T-helper 2 cell treated with Interferon-gamma antibody and Interleukin-4, amounts not matched to agents 5 μg/mL and 100 μg/mL, for 36 hours (primary cell): ENCODE measurements around the gene PLCB4.
"Not testable (repeated sequence)": the region's sequence is repeated elsewhere in the genome, so short reads cannot be mapped to it uniquely, and the experiment has no call there.

Experiments
- DNase-seq: peaks from one replicate; pipeline ENCODE4 v3.0.0; 2021; ENCODE audit warnings: low spot score
- H3K27ac Mint-ChIP-seq: one replicate; pipeline ENCODE4 v1.8.0; 2021; ENCODE audit warnings: mild to moderate bottlenecking, mixed read lengths
- H3K27me3 Mint-ChIP-seq: one replicate; pipeline ENCODE4 v1.8.0; 2021; ENCODE audit warnings: low read depth, mixed read lengths
- H3K36me3 Mint-ChIP-seq: one replicate; pipeline ENCODE4 v1.8.0; 2021; ENCODE audit warnings: low read depth, mixed read lengths
- H3K4me1 Mint-ChIP-seq: one replicate; pipeline ENCODE4 v1.8.0; 2021; ENCODE audit warnings: low read depth, mixed read lengths
- H3K4me3 Mint-ChIP-seq: one replicate; pipeline ENCODE4 v1.8.0; 2022; ENCODE audit warnings: mild to moderate bottlenecking, moderate library complexity, mixed read lengths
- H3K9me3 Mint-ChIP-seq: one replicate; pipeline ENCODE4 v1.8.0; 2021; ENCODE audit warnings: mixed read lengths

PLCB4 gene

GRCh38 chr20:9377007-9377406 lies 308.1 kb downstream of the PLCB4 start:
- Mint-ChIP-seq H3K27me3 (no peaks in the 10 kb centered on the region), H3K27ac (no peak overlapping the region), H3K36me3 (no peaks in the 10 kb centered on the region), H3K4me1 (no peaks in the 10 kb centered on the region), H3K9me3 (no peaks in the 10 kb centered on the region), H3K4me3 (no peak overlapping the region)
- no peak for DNase-seq

GRCh38 chr20:9385345-9386310 lies 316.7 kb downstream of the PLCB4 start:
- H3K36me3 Mint-ChIP-seq, H3K27ac Mint-ChIP-seq, H3K27me3 Mint-ChIP-seq, DNase-seq, H3K9me3 Mint-ChIP-seq, H3K4me3 Mint-ChIP-seq, H3K4me1 Mint-ChIP-seq: not testable (repeated sequence)

- DNase-seq, result no peak
- Mint-ChIP-seq H3K27me3 (no peaks in the 10 kb centered on the region), H3K4me3 (no peak overlapping the region), H3K36me3 (no peaks in the 10 kb centered on the region), H3K27ac (no peak overlapping the region), H3K9me3 (no peaks in the 10 kb centered on the region), H3K4me1 (peaks cover 8% of the 10 kb centered on the region)
Observed at GRCh38 chr20:9388160-9388812, 319.4 kb downstream of the PLCB4 start.

GRCh38 chr20:9388813-9389161 lies 319.9 kb downstream of the PLCB4 start:
- Mint-ChIP-seq H3K27me3 (no peaks in the 10 kb centered on the region), H3K4me3 (no peak overlapping the region), H3K27ac (no peak overlapping the region), H3K9me3 (no peaks in the 10 kb centered on the region), H3K36me3 (no peaks in the 10 kb centered on the region), H3K4me1 (peaks cover 8% of the 10 kb centered on the region)
- no peak for DNase-seq

GRCh38 chr20:9389346-9389745 lies 320.5 kb downstream of the PLCB4 start:
- Mint-ChIP-seq H3K27ac (no peak overlapping the region), H3K9me3 (no peaks in the 10 kb centered on the region), H3K4me3 (no peak overlapping the region), H3K27me3 (no peaks in the 10 kb centered on the region), H3K36me3 (no peaks in the 10 kb centered on the region), H3K4me1 (peaks cover 8% of the 10 kb centered on the region)
- DNase-seq, result no peak

GRCh38 chr20:9390441-9390840 lies 321.6 kb downstream of the PLCB4 start:
- Mint-ChIP-seq H3K27ac (no peak overlapping the region), H3K4me3 (no peak overlapping the region), H3K9me3 (no peaks in the 10 kb centered on the region), H3K27me3 (no peaks in the 10 kb centered on the region), H3K4me1 (peaks cover 8% of the 10 kb centered on the region), H3K36me3 (no peaks in the 10 kb centered on the region)
- DNase-seq, result no peak

- H3K4me1 Mint-ChIP-seq, result peaks cover 8% of the 10 kb centered on the region
- DNase-seq, result no peak
- H3K27ac Mint-ChIP-seq, result no peak overlapping the region
- no peak overlapping the region for H3K4me3 Mint-ChIP-seq
- no peaks in the 10 kb centered on the region for H3K9me3 Mint-ChIP-seq
- H3K27me3 Mint-ChIP-seq, result no peaks in the 10 kb centered on the region
- H3K36me3 Mint-ChIP-seq, result no peaks in the 10 kb centered on the region
Observed at GRCh38 chr20:9392892-9393857, 324.3 kb downstream of the PLCB4 start.

- Mint-ChIP-seq H3K36me3 (no peaks in the 10 kb centered on the region), H3K27ac (no peak overlapping the region), H3K4me1 (peaks cover 11% of the 10 kb centered on the region)
Observed at GRCh38 chr20:9395971-9396370, 327.1 kb downstream of the PLCB4 start.

GRCh38 chr20:9397928-9398327 lies 329.0 kb downstream of the PLCB4 start:
- H3K27me3 Mint-ChIP-seq, result no peaks in the 10 kb centered on the region
- peaks cover 5% of the 10 kb centered on the region for H3K4me1 Mint-ChIP-seq
- no peak overlapping the region for H3K27ac Mint-ChIP-seq
- no peaks in the 10 kb centered on the region for H3K9me3 Mint-ChIP-seq
- no peak overlapping the region for H3K4me3 Mint-ChIP-seq
- no peaks in the 10 kb centered on the region for H3K36me3 Mint-ChIP-seq
- no peak for DNase-seq

More at GRCh38 chr20:9395971-9396370, 327.1 kb downstream of the PLCB4 start:
- H3K9me3 Mint-ChIP-seq, result no peaks in the 10 kb centered on the region
- no peaks in the 10 kb centered on the region for H3K27me3 Mint-ChIP-seq
- no peak overlapping the region for H3K4me3 Mint-ChIP-seq
- no peak for DNase-seq

- Mint-ChIP-seq H3K4me1 (peaks cover 4% of the 10 kb centered on the region), H3K27me3 (no peaks in the 10 kb centered on the region), H3K9me3 (no peaks in the 10 kb centered on the region), H3K4me3 (no peak overlapping the region), H3K27ac (no peak overlapping the region), H3K36me3 (no peaks in the 10 kb centered on the region)
- DNase-seq, result no peak
Observed at GRCh38 chr20:9398882-9399281, 330.0 kb downstream of the PLCB4 start.

- DNase-seq, result no peak
- no peak overlapping the region for H3K4me3 Mint-ChIP-seq
- no peaks in the 10 kb centered on the region for H3K9me3 Mint-ChIP-seq
- no peaks in the 10 kb centered on the region for H3K36me3 Mint-ChIP-seq
- no peaks in the 10 kb centered on the region for H3K27me3 Mint-ChIP-seq
- H3K27ac Mint-ChIP-seq, result no peak overlapping the region
- H3K4me1 Mint-ChIP-seq, result peaks cover 4% of the 10 kb centered on the region
Observed at GRCh38 chr20:9399322-9399721, 330.4 kb downstream of the PLCB4 start.

GRCh38 chr20:9400171-9401025 lies 331.5 kb downstream of the PLCB4 start:
- Mint-ChIP-seq H3K27ac (no peak overlapping the region), H3K9me3 (no peaks in the 10 kb centered on the region), H3K4me1 (peaks cover 4% of the 10 kb centered on the region), H3K27me3 (no peaks in the 10 kb centered on the region), H3K4me3 (no peak overlapping the region), H3K36me3 (no peaks in the 10 kb centered on the region)
- DNase-seq, result no peak

GRCh38 chr20:9401371-9401770 lies 332.5 kb downstream of the PLCB4 start:
- H3K36me3 Mint-ChIP-seq, result no peaks in the 10 kb centered on the region
- H3K27me3 Mint-ChIP-seq, result no peaks in the 10 kb centered on the region
- peaks cover 4% of the 10 kb centered on the region for H3K4me1 Mint-ChIP-seq
- DNase-seq, result no peak
- H3K9me3 Mint-ChIP-seq, result no peaks in the 10 kb centered on the region
- H3K4me3 Mint-ChIP-seq, result no peak overlapping the region
- H3K27ac Mint-ChIP-seq, result no peak overlapping the region
